ENCODE measurements around the gene SLC6A6. TPM values are rescaled to one million over a fixed set of nuclear protein-coding genes. Genes with fewer than 3 reads are reported as not detected.

The SLC6A6 gene
- polyA plus RNA-seq, 4 donors, result 6.9 to 24.1 (median 9.7) TPM

DNA sequence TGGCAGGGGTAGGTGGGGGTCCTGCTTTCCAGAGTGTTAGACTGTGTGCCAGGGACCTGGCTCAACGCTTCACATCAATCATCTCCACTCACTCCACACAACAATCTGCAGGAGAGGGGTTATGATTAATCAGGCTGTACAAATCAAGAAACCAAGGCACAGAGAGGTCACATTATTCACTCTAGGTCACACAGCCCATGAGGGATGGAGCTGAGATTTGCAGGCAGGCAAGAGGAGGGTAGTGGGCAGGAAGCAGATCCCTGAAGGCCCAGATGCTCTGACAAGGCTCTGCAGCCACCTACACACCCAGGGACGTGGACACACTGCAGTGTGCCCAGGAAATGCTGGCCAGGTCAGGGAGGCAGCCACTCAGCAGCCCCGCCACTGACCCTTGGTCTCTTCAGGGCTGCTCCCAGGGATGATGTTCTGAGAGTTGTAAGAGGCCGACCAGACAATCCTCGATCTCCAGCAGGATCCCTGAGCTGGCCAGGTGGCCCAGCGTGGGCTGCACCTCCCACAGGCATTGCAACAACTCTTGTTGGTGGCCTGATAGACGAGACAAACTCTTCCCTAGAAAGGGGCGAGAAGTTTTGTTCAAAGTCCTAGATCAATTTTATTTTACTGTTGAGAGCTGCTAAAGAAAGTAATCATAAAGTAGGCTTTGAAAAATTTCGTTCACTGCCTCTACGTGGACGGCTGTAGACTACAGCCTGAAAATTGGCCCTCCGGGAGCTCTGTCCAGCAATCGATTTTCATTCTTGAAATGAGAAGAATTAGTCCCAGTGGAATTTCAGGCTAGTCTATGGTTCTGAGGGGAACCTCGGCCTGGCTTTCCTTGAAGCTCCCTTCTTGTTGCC lies 4.2 kb upstream of the SLC6A6 start:
- Histone ChIP-seq H3K4me1 (ENCODE audit: control insufficient read depth in 3 of 3, insufficient read depth in 2 of 3, low read depth in 1 of 3, low read length in 2 of 3) (peaks cover 0 to 4% (median 0%) of the 10 kb centered on the region in 3 donors), H3K4me3 (ENCODE audit: low read depth in 1 of 3, low read length in 3 of 3) (no peak overlapping the region), H3K9me3 (ENCODE audit: control insufficient read depth in 2 of 2, insufficient read depth in 1 of 2, low read depth in 1 of 2, low read length in 1 of 2) (no peaks in the 10 kb centered on the region), H3K36me3 (ENCODE audit: control insufficient read depth in 3 of 3, insufficient read depth in 2 of 3, low read depth in 1 of 3, low read length in 3 of 3) (no peaks in the 10 kb centered on the region), H3K27ac (ENCODE audit: low read depth in 1 of 3, low read length in 2 of 3) (no peak overlapping the region), H3K27me3 (ENCODE audit: control insufficient read depth in 3 of 3, insufficient read depth in 3 of 3, low read length in 3 of 3) (no peaks in the 10 kb centered on the region)
- no peak for FAIRE-seq
- WGBS, 3 donors, result 73 to 78% (median 77%) methylated on average over 14 of the region's 14 CpGs
- peak in 1 of 2 donors; percentile 20 for DNase-seq

DNA sequence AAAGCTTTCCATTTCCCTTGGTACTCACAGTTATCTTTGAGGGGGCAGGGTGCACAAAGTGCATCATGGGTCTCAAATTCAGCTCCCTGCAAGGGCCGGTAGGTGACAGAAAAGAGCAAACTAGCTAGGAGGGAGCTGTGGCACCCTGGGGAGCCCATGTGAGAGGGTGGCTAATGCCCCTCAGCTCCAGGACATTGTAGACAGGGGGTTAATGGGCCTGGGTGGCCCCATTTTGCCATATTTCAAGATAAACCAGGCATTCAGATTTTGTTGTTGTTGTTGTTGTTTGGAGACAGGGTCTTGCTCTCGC lies 3.7 kb upstream of the SLC6A6 start:
- DNase-seq (no peak), FAIRE-seq (no peak)
- Histone ChIP-seq H3K36me3 (ENCODE audit: control insufficient read depth in 3 of 3, insufficient read depth in 2 of 3, low read depth in 1 of 3, low read length in 3 of 3) (no peaks in the 10 kb centered on the region), H3K27ac (ENCODE audit: low read depth in 1 of 3, low read length in 2 of 3) (no peak overlapping the region), H3K27me3 (ENCODE audit: control insufficient read depth in 3 of 3, insufficient read depth in 3 of 3, low read length in 3 of 3) (no peaks in the 10 kb centered on the region), H3K4me3 (ENCODE audit: low read depth in 1 of 3, low read length in 3 of 3) (no peak overlapping the region), H3K4me1 (ENCODE audit: control insufficient read depth in 3 of 3, insufficient read depth in 2 of 3, low read depth in 1 of 3, low read length in 2 of 3) (peaks cover 0 to 6% (median 0%) of the 10 kb centered on the region in 3 donors), H3K9me3 (ENCODE audit: control insufficient read depth in 2 of 2, insufficient read depth in 1 of 2, low read depth in 1 of 2, low read length in 1 of 2) (no peaks in the 10 kb centered on the region)
- WGBS, 3 donors, result 75 to 81% (median 79%) methylated on average over 2 of the region's 2 CpGs

DNA sequence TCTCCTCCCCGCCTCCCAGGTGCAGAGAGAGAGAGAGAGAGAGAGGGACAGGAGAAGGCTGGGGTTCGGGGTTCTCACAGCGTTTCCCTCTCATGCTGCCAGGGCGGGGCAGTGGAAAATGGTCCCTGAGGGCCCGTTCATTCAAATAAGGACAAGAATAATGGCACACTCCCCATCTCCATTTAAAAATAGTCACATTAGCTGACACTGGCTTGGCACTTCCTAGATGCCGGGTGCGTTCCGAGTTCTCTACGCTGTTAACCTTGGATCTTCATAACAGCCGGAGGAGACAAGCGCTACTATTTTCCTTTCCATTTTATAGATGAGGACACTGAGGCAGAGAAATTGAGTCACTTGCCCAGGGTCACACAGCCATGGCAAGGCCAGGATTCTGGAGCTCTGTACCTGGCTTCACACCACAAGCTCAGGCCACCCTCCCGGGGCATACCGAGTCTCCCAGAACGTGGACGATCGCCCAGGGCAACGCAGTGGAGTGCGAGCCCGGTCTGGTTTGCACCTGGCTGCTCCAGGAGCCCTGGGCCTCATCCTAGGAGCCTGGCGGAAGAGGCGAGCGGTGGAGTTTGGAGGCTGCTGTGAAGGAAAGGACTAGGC lies 608 bp upstream of the SLC6A6 start:
- H3K27ac ChIP-seq (ENCODE audit: low read depth in 1 of 3, low read length in 2 of 3), result peak overlapping the region; percentile 45 to 97 (median 83)
- H3K4me1 ChIP-seq (ENCODE audit: control insufficient read depth in 3 of 3, insufficient read depth in 2 of 3, low read depth in 1 of 3, low read length in 2 of 3), result peaks cover 3 to 27% (median 16%) of the 10 kb centered on the region in 3 donors
- no peaks in the 10 kb centered on the region for H3K9me3 ChIP-seq (ENCODE audit: control insufficient read depth in 2 of 2, insufficient read depth in 1 of 2, low read depth in 1 of 2, low read length in 1 of 2)
- WGBS, 3 donors, result 25 to 47% (median 34%) methylated on average over 22 of the region's 22 CpGs
- DNase-seq, result no peak
- no peaks in the 10 kb centered on the region for H3K27me3 ChIP-seq (ENCODE audit: control insufficient read depth in 3 of 3, insufficient read depth in 3 of 3, low read length in 3 of 3)
- no peak for FAIRE-seq
- H3K4me3 ChIP-seq (ENCODE audit: low read depth in 1 of 3, low read length in 3 of 3), result peak overlapping the region in 2 of 3 donors; percentile 34 to 36
- H3K36me3 ChIP-seq (ENCODE audit: control insufficient read depth in 3 of 3, insufficient read depth in 2 of 3, low read depth in 1 of 3, low read length in 3 of 3), result peaks cover 0 to 10% (median 0%) of the 10 kb centered on the region in 3 donors

DNA sequence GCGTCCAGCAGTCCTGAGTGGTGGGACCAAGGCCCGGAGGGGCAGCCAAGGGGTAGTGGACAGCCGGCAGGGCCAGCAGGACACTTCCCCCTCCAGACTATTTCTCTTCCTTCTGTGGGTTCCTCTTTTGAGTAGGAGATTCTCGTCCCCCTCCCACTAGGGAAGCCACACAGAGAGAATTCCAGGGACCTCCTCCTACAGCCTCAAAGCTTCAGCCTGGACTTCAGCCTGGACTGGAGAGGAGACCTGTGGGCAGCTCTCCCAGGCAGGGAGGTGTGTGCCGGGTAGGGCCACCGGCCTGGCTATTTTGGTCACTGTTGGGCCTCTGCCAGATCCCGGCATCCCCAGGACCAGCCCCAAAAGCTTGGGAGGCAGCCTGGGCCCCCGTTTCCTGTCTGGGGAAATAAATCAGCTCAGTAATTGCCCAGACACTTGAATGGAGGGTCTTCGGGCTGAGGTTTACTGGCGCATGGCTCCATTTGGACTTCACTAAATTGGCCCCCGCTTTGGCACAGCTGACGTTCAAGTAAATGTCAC lies 1.3 kb downstream of the SLC6A6 start:
- Histone ChIP-seq H3K36me3 (ENCODE audit: control insufficient read depth in 3 of 3, insufficient read depth in 2 of 3, low read depth in 1 of 3, low read length in 3 of 3) (peaks cover 0 to 16% (median 0%) of the 10 kb centered on the region in 3 donors), H3K27ac (ENCODE audit: low read depth in 1 of 3, low read length in 2 of 3) (peak overlapping the region; percentile 62 to 97 (median 83)), H3K9me3 (ENCODE audit: control insufficient read depth in 2 of 2, insufficient read depth in 1 of 2, low read depth in 1 of 2, low read length in 1 of 2) (no peaks in the 10 kb centered on the region), H3K4me1 (ENCODE audit: control insufficient read depth in 3 of 3, insufficient read depth in 2 of 3, low read depth in 1 of 3, low read length in 2 of 3) (peaks cover 3 to 27% (median 16%) of the 10 kb centered on the region in 3 donors), H3K4me3 (ENCODE audit: low read depth in 1 of 3, low read length in 3 of 3) (peak overlapping the region; percentile 62 to 91 (median 85)), H3K27me3 (ENCODE audit: control insufficient read depth in 3 of 3, insufficient read depth in 3 of 3, low read length in 3 of 3) (no peaks in the 10 kb centered on the region)
- WGBS, 3 donors, result 6 to 9% (median 9%) methylated on average over 12 of the region's 12 CpGs
- FAIRE-seq, result no peak
- peak; percentile 65 to 70 for DNase-seq

DNA sequence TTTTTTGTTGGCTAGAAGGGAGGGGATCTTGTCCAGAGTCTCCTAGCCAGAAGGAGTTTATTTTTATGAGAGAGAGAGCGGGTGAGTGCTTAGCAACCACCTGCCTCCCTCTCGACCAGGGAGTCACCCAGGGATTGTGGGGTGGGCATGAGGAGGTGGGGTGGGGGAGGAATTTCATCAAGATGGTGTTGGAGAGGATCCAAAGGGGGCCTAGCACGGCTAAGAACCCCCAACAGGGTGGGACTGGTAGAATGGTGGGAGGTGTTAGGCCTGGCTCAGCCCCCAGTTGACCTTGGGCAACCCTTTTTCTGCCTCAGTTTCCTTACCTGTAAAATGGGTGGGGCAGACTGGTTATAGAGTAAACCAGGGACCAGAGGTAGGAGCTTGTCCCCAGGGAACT lies 1.8 kb downstream of the SLC6A6 start:
- Histone ChIP-seq H3K4me1 (ENCODE audit: control insufficient read depth in 3 of 3, insufficient read depth in 2 of 3, low read depth in 1 of 3, low read length in 2 of 3) (peaks cover 3 to 27% (median 16%) of the 10 kb centered on the region in 3 donors), H3K36me3 (ENCODE audit: control insufficient read depth in 3 of 3, insufficient read depth in 2 of 3, low read depth in 1 of 3, low read length in 3 of 3) (peaks cover 0 to 19% (median 0%) of the 10 kb centered on the region in 3 donors), H3K27me3 (ENCODE audit: control insufficient read depth in 3 of 3, insufficient read depth in 3 of 3, low read length in 3 of 3) (no peaks in the 10 kb centered on the region), H3K9me3 (ENCODE audit: control insufficient read depth in 2 of 2, insufficient read depth in 1 of 2, low read depth in 1 of 2, low read length in 1 of 2) (no peaks in the 10 kb centered on the region), H3K27ac (ENCODE audit: low read depth in 1 of 3, low read length in 2 of 3) (peak overlapping the region; percentile 62 to 97 (median 83)), H3K4me3 (ENCODE audit: low read depth in 1 of 3, low read length in 3 of 3) (peak overlapping the region in 2 of 3 donors; percentile 85 to 91)
- DNase-seq, result no peak
- WGBS, 3 donors, result 8 to 28% (median 14%) methylated on average over 3 of the region's 3 CpGs
- no peak for FAIRE-seq

DNA sequence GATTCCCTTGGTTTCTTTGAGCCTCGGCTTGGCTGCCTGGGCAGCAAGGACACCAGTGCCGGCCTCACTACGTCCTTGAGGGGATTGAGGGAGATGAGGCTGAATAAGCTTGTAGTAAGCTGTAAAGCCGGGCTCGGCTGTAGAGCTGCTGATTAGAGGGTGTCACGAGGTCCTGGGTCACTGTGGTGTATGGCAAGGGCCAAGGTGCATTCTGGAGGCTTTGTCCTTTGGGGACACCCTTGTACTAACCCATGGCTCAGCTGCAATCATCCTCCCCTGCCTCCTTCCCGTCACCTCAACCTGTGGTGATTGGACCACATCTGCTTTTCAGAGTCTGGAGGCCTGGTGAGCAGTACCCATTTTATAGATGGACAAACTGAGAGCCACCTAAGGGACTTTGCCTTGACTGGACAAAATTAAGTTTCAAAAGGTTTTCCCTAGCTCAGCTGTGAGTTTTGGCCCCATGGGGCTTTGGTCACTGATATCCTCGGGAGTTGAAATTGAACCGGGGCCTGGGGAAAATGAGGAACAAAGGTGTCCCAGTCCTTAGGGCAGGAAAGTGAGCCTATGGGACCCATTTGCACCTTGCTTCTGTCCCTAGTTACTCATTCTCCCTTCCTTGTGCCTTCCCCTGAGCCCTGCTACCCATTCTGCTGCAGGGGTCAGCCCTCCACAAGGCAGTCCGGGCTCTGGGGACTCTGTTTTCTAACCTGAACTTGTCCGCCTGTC lies 2.4 kb downstream of the SLC6A6 start:
- H3K36me3 ChIP-seq (ENCODE audit: control insufficient read depth in 3 of 3, insufficient read depth in 2 of 3, low read depth in 1 of 3, low read length in 3 of 3), result peaks cover 0 to 24% (median 0%) of the 10 kb centered on the region in 3 donors
- peak overlapping the region in 2 of 3 donors; percentile 85 to 91 for H3K4me3 ChIP-seq (ENCODE audit: low read depth in 1 of 3, low read length in 3 of 3)
- 51 to 71% (median 57%) methylated on average over 11 of the region's 11 CpGs for WGBS, 3 donors
- FAIRE-seq, result no peak
- H3K27ac ChIP-seq (ENCODE audit: low read depth in 1 of 3, low read length in 2 of 3), result peak overlapping the region; percentile 1 to 83 (median 15)
- no peaks in the 10 kb centered on the region for H3K9me3 ChIP-seq (ENCODE audit: control insufficient read depth in 2 of 2, insufficient read depth in 1 of 2, low read depth in 1 of 2, low read length in 1 of 2)
- H3K27me3 ChIP-seq (ENCODE audit: control insufficient read depth in 3 of 3, insufficient read depth in 3 of 3, low read length in 3 of 3), result no peaks in the 10 kb centered on the region
- DNase-seq, result peak; percentile 83 to 88
- H3K4me1 ChIP-seq (ENCODE audit: control insufficient read depth in 3 of 3, insufficient read depth in 2 of 3, low read depth in 1 of 3, low read length in 2 of 3), result peaks cover 3 to 27% (median 16%) of the 10 kb centered on the region in 3 donors

DNA sequence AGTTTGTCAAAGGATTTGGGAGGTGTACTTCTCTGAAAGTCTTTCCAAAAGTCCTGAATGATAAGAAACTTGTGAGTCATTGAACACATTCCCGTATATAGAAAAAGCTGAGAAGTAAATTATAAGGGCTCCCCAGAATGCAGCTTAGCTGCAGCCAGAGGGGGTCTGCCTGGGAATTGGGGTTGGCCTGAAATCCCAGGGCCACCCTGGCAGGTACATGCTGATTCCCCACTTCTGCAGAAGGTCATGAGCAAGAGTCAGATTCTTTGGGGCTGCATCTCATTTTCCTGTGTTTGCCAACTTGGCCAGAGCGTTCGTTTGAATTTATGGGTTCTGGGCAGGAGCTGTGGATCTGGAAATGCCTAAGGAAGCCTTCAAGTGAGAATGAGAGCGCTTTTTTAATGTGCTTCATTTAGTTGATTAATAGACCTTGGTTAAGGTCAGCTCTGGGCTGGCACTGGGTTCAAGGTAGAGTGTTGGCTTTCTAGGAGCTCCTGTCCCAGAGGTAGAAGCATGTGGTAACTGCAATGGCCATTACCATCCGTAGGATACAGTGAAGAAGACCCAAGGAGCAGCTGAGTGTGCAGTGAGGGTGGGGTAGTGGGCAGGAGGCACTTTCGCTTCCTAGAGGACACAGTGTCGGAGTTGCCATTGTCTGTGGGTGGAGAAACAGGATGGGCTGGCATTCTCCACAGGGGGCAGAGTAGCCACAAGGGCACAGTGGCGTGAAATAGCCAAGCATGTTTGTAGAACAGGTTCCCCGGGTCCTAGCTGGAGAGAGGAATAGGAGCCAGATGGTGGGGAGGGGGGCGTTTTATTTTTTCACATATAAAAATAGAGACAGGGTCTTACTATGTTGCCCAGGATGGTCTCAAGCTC lies 3.2 kb downstream of the SLC6A6 start:
- peaks cover 3 to 27% (median 16%) of the 10 kb centered on the region in 3 donors for H3K4me1 ChIP-seq (ENCODE audit: control insufficient read depth in 3 of 3, insufficient read depth in 2 of 3, low read depth in 1 of 3, low read length in 2 of 3)

More for the DNA sequence above, 3.2 kb downstream of the SLC6A6 start:
- Histone ChIP-seq H3K27me3 (ENCODE audit: control insufficient read depth in 3 of 3, insufficient read depth in 3 of 3, low read length in 3 of 3) (no peaks in the 10 kb centered on the region), H3K4me3 (ENCODE audit: low read depth in 1 of 3, low read length in 3 of 3) (peak overlapping the region in 1 of 3 donors; percentile 91), H3K27ac (ENCODE audit: low read depth in 1 of 3, low read length in 2 of 3) (no peak overlapping the region), H3K36me3 (ENCODE audit: control insufficient read depth in 3 of 3, insufficient read depth in 2 of 3, low read depth in 1 of 3, low read length in 3 of 3) (peaks cover 0 to 31% (median 0%) of the 10 kb centered on the region in 3 donors), H3K9me3 (ENCODE audit: control insufficient read depth in 2 of 2, insufficient read depth in 1 of 2, low read depth in 1 of 2, low read length in 1 of 2) (no peaks in the 10 kb centered on the region)
- WGBS, 3 donors, result 64 to 77% (median 76%) methylated on average over 10 of the region's 10 CpGs
- FAIRE-seq, result no peak
- peak in 1 of 2 donors; percentile 20 for DNase-seq
